Sigmoid colon (tissue), 7 donors: ENCODE data around the gene SCT. TPM values are rescaled to one million over a fixed set of nuclear protein-coding genes. Genes with fewer than 3 reads are reported as not detected.

Experiments
- DNase-seq: peaks from one replicate; pipeline ENCODE4 v3.0.0-alpha.2; 2019
- H3K27ac ChIP-seq, 4 donors: fragments of 200-600 bp; sonication (generic); one replicate each; pipeline ENCODE4 v1.5.1; 2016 to 2019; ENCODE audit warnings: mild to moderate bottlenecking in 1 of 4
- H3K27me3 ChIP-seq, 3 donors: fragments of 200-600 bp; sonication (generic); one replicate each; pipeline ENCODE4 v1.5.1; 2019; ENCODE audit warnings: mild to moderate bottlenecking in 1 of 3
- H3K36me3 ChIP-seq, 4 donors: fragments of 200-600 bp; sonication (generic); one replicate each; pipeline ENCODE4 v1.5.1; 2016 to 2019
- H3K4me1 ChIP-seq, 4 donors: fragments of 200-600 bp; sonication (generic); one replicate each; pipeline ENCODE4 v1.5.1; 2017 to 2019
- H3K4me3 ChIP-seq, 4 donors: fragments of 200-600 bp; sonication (generic); one replicate each; pipeline ENCODE4 v1.5.1; 2017 to 2019; ENCODE audit warnings: mild to moderate bottlenecking in 2 of 4, moderate library complexity in 1 of 4
- H3K9me3 ChIP-seq, 4 donors: fragments of 200-600 bp in 3 of 4; sonication (generic) in 3 of 4; one replicate each; pipeline versions ENCODE4 v1.5.1 to v1.6.1; 2013 to 2019
- CTCF ChIP-seq, 4 experiments: fragments of 450-650 bp in 3 of 4; fragments of 200-600 bp in 1 of 4; IDR thresholded peaks; one replicate each; pipeline ENCODE4 v1.5.1; 2016 to 2019; ENCODE audit warnings: antibody characterized with exemption in 4 of 4, mild to moderate bottlenecking in 3 of 4, moderate library complexity in 2 of 4
- EP300 ChIP-seq, 4 donors: sonication (generic); formaldehyde crosslinking; IDR thresholded peaks; one replicate each; pipeline ENCODE4 v1.6.1; 2017; ENCODE audit warnings: antibody characterized with exemption in 4 of 4
- POLR2A ChIP-seq, 2 donors: fragments of 450-650 bp; IDR thresholded peaks; one replicate each; pipeline ENCODE4 v1.6.1; 2016; ENCODE audit warnings: antibody characterized with exemption in 2 of 2, mild to moderate bottlenecking in 2 of 2, moderate library complexity in 2 of 2
- POLR2AphosphoS5 ChIP-seq, 4 donors: sonication (generic); formaldehyde crosslinking; IDR thresholded peaks; one replicate each; pipeline ENCODE4 v1.6.1; 2017; ENCODE audit warnings: antibody characterized with exemption in 4 of 4
- WGBS, 2 donors: extraction: QIAGEN DNeasy Blood & Tissue Kit; methylation state at CpG; one replicate each; pipeline ENCODE4 v1.1.7; 2013; 5-methylcytosine and 5-hydroxymethylcytosine counted together
- intact Hi-C: fragments of 100-400 bp; cut with DNase I; formaldehyde crosslinking; loops from one replicate; pipeline ENCODE4 v1.15.1; 2023
- polyA plus RNA-seq, 3 donors: library from polyadenylated mRNA; stranded (reverse); fragments of 200-250 nt; gene quantifications; one replicate each; pipeline ENCODE4 v1.2.3, GENCODE V29; 2013
- total RNA-seq, 4 donors: library from RNA; depleted of rRNA; stranded (reverse); fragments of >200 nt; gene quantifications; one replicate each; pipeline ENCODE4 v1.1.0, GENCODE V29; 2016
- donor health status: healthy with polysubstance abuse.
- donor health status: Bipolar disorder and iron deficiency.
- donor health status: healthy.

SCT gene, protein sequence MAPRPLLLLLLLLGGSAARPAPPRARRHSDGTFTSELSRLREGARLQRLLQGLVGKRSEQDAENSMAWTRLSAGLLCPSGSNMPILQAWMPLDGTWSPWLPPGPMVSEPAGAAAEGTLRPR
- total RNA-seq (not detected), polyA plus RNA-seq (1 to 10 TPM in 1 of 3 donors, not detected in 2; 1.1 TPM)

DNA sequence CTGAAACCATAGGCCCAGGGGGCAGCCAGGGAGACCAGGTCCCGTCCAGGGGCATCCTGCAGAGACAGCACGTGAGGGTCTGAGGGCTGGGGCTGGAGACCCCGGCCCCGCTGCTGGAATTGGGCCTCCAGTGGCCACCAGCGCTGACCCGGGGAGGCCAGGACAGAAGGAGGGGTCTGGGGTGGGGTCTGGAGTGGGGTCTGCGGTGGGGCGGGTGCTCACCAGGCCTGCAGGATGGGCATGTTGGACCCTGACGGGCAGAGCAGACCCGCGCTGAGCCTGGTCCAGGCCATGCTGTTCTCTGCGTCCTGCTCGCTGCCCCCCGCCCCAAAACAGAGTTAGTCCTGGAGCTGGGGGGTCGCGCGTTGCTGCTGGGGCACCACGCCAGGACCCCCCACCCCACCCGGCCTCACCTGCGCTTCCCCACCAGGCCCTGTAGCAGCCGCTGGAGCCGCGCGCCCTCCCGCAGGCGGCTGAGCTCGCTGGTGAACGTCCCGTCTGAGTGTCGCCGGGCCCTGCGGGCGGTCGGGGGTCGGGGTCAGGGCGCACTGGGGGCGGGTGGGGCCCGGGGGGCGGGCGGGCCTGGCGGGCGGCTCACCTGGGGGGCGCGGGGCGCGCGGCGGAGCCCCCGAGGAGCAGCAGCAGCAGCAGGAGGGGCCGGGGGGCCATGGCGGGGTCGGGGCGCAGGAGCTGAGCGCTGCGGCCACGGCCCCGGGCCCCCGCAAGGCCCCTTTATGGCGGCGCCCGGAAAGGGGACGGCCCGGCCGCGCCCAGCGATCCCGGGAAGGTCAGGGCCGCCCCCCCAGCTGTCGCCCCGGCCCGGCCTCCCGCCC lies at the start of gene SCT:
Gene SCT, minus strand, starts transcription at position 707 of the 833 bp plus-strand sequence. Its CDS starts 38 bp downstream, at position 669.
- intact Hi-C loops = no loop called here
- Histone ChIP-seq H3K27me3 (peaks cover 0 to 37% (median 0%) of the 10 kb centered on the region in 3 donors), H3K4me1 (peaks cover 0 to 29% (median 25%) of the 10 kb centered on the region in 4 donors), H3K27ac (no peak within 1 kb of the TSS), H3K4me3 (no peak within 1 kb of the TSS), H3K9me3 (no peaks in the 10 kb centered on the region), H3K36me3 (peaks cover 0 to 18% (median 3%) of the 10 kb centered on the region in 4 donors)
- DNase-seq = peak; percentile 62
- 3 to 7% methylated on average over 72 of the region's 72 CpGs for WGBS, 2 donors
- TF ChIP-seq EP300 (IDR thresholded peaks at IDR 0.05) (no peak), POLR2AphosphoS5 (IDR thresholded peaks at IDR 0.05) (no peak), POLR2A (IDR thresholded peaks at IDR 0.05) (no peak), CTCF (IDR thresholded peaks at IDR 0.05) (no peak)

GRCh38 chr11:674406-674805 lies 47.4 kb upstream of the SCT start:
- Histone ChIP-seq H3K4me3 (no peak overlapping the region), H3K27ac (no peak overlapping the region), H3K36me3 (peaks cover 0 to 73% (median 24%) of the 10 kb centered on the region in 4 donors), H3K4me1 (no peaks in the 10 kb centered on the region), H3K27me3 (no peaks in the 10 kb centered on the region), H3K9me3 (no peaks in the 10 kb centered on the region)
- TF ChIP-seq POLR2A (IDR thresholded peaks at IDR 0.05) (no peak), CTCF (IDR thresholded peaks at IDR 0.05) (no peak), POLR2AphosphoS5 (IDR thresholded peaks at IDR 0.05) (no peak), EP300 (IDR thresholded peaks at IDR 0.05) (no peak)
- intact Hi-C loops = no loop called here
- 91 to 95% methylated on average over 17 of the region's 17 CpGs for WGBS, 2 donors
- no peak for DNase-seq

DNA sequence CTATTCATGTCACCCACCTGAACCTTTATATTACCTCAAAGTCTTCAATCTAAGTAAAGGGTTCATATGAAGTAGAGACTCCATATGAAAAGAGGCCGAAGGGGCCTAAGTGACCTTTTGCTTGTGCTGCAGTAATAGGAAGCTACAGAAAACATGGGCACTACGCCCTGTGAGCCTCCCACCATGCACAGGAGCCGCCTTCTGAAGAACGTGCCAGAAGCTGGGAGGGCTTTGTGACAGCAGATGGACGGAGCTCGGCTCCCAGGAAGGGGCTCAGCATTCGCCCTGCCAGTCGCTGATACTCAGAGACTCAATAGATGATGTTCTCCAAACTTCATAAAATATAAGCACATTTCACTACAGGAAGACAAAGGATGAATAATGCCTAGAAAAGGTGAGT lies 46.9 kb upstream of the SCT start:
- no peak for DNase-seq
- H3K27ac ChIP-seq = no peak overlapping the region
- H3K4me3 ChIP-seq = no peak overlapping the region
- H3K4me1 ChIP-seq = no peaks in the 10 kb centered on the region
- no peaks in the 10 kb centered on the region for H3K9me3 ChIP-seq
- TF ChIP-seq POLR2A (IDR thresholded peaks at IDR 0.05) (no peak), CTCF (IDR thresholded peaks at IDR 0.05) (no peak), EP300 (IDR thresholded peaks at IDR 0.05) (no peak), POLR2AphosphoS5 (IDR thresholded peaks at IDR 0.05) (no peak)
- peaks cover 0 to 68% (median 23%) of the 10 kb centered on the region in 4 donors for H3K36me3 ChIP-seq
- no peaks in the 10 kb centered on the region for H3K27me3 ChIP-seq
- 95 to 96% methylated on average over 8 of the region's 8 CpGs for WGBS, 2 donors
- intact Hi-C loops = no loop called here

GRCh38 chr11:665704-666281 lies 38.8 kb upstream of the SCT start:
- WGBS, 2 donors = 76 to 79% methylated on average over 11 of the region's 11 CpGs
- H3K27ac ChIP-seq = peak overlapping the region; percentile 28 to 69 (median 63)
- H3K4me3 ChIP-seq = no peak overlapping the region
- H3K4me1 ChIP-seq = peaks cover 0 to 17% (median 10%) of the 10 kb centered on the region in 4 donors
- TF ChIP-seq POLR2A (IDR thresholded peaks at IDR 0.05) = no peak
- peak in 2 of 4 donors; percentile 22 to 26 for TF ChIP-seq POLR2AphosphoS5 (IDR thresholded peaks at IDR 0.05)
- no peaks in the 10 kb centered on the region for H3K27me3 ChIP-seq
- no peaks in the 10 kb centered on the region for H3K9me3 ChIP-seq
- intact Hi-C loops = no loop called here
- no peaks in the 10 kb centered on the region for H3K36me3 ChIP-seq
- DNase-seq = peak; percentile 77
